ENCODE data around the gene CDH11. TPM values are rescaled to one million over a fixed set of nuclear protein-coding genes. Genes with fewer than 3 reads are reported as not detected.

CDH11 gene
- total and polyA plus RNA-seq, 4 donors: 0.72 to 5.3 (median 1.9) TPM

- Histone ChIP-seq H3K27me3 (ENCODE audit: control insufficient read depth in 4 of 4, insufficient read depth in 4 of 4, low read length in 3 of 4) (no peaks in the 10 kb centered on the region), H3K4me1 (ENCODE audit: control insufficient read depth in 4 of 4, insufficient read depth in 4 of 4, low read length in 3 of 4) (no peaks in the 10 kb centered on the region), H3K9me3 (ENCODE audit: control insufficient read depth in 4 of 4, low read length in 3 of 4) (peaks cover 0 to 3% (median 0%) of the 10 kb centered on the region in 4 donors), H3K27ac (ENCODE audit: low read depth in 1 of 2, low read length in 2 of 2) (no peak overlapping the region), H3K4me3 (ENCODE audit: low read depth in 1 of 3, low read length in 3 of 3) (no peak overlapping the region), H3K9ac (ENCODE audit: low read depth in 1 of 2, low read length in 2 of 2) (no peak overlapping the region), H3K36me3 (ENCODE audit: control insufficient read depth in 4 of 4, insufficient read depth in 3 of 4, low read depth in 1 of 4, low read length in 3 of 4) (no peaks in the 10 kb centered on the region)
- TF ChIP-seq HNF4A (conservative IDR thresholded peaks at IDR 0.05): no peak
- no peak for TF ChIP-seq GABPA (IDR thresholded peaks at IDR 0.05 in 1 of 2, conservative IDR thresholded peaks at IDR 0.05 in 1 of 2)
- no peak for TF ChIP-seq ATF3 (IDR thresholded peaks at IDR 0.05)
- no peak for TF ChIP-seq JUND (IDR thresholded peaks at IDR 0.05)
- TF ChIP-seq EGR1 (IDR thresholded peaks at IDR 0.05; ENCODE audit: low read depth in 2 of 2): no peak
- TF ChIP-seq NR2F2 (IDR thresholded peaks at IDR 0.05): no peak
- TF ChIP-seq MAX (IDR thresholded peaks at IDR 0.05): no peak
- no peak for TF ChIP-seq RAD21 (IDR thresholded peaks at IDR 0.05)
- TF ChIP-seq SP1 (IDR thresholded peaks at IDR 0.05): no peak
- no peak for TF ChIP-seq RXRA (IDR thresholded peaks at IDR 0.05)
- no peak for TF ChIP-seq YY1 (IDR thresholded peaks at IDR 0.05)
- WGBS: 69% methylated on average over 2 of the region's 2 CpGs
- no peak for DNase-seq (ENCODE audit: low spot score)
Measured at GRCh38 chr16:64997751-64998150, 124.1 kb downstream of the CDH11 start.

GRCh38 chr16:64997121-64997520 lies 124.7 kb downstream of the CDH11 start:
- TF ChIP-seq ZBTB33 (IDR thresholded peaks at IDR 0.05): no peak
- no peak for TF ChIP-seq HNF4A (conservative IDR thresholded peaks at IDR 0.05)
- no peak for TF ChIP-seq GABPA (IDR thresholded peaks at IDR 0.05 in 1 of 2, conservative IDR thresholded peaks at IDR 0.05 in 1 of 2)
- no peak for TF ChIP-seq HNF4G (IDR thresholded peaks at IDR 0.05)
- TF ChIP-seq RXRA (IDR thresholded peaks at IDR 0.05): no peak
- no peak for TF ChIP-seq CTCF (IDR thresholded peaks at IDR 0.05; ENCODE audit: low read depth, low read length, missing input control)
- TF ChIP-seq MAX (IDR thresholded peaks at IDR 0.05): no peak
- no peak for TF ChIP-seq REST (IDR thresholded peaks at IDR 0.05)
- no peak for TF ChIP-seq TAF1 (conservative IDR thresholded peaks at IDR 0.05)
- no peak for TF ChIP-seq ATF3 (IDR thresholded peaks at IDR 0.05)
- TF ChIP-seq YY1 (IDR thresholded peaks at IDR 0.05): no peak
- no peak for TF ChIP-seq EGR1 (IDR thresholded peaks at IDR 0.05; ENCODE audit: low read depth in 2 of 2)
- TF ChIP-seq FOXA1 (IDR thresholded peaks at IDR 0.05): no peak
- no peak for TF ChIP-seq SP1 (IDR thresholded peaks at IDR 0.05)
- no peak for TF ChIP-seq NR2F2 (IDR thresholded peaks at IDR 0.05)
- TF ChIP-seq JUND (IDR thresholded peaks at IDR 0.05): no peak
- TF ChIP-seq RAD21 (IDR thresholded peaks at IDR 0.05): no peak
- no peak for TF ChIP-seq FOXA2 (IDR thresholded peaks at IDR 0.05)
- no peaks in the 10 kb centered on the region for H3K36me3 ChIP-seq (ENCODE audit: control insufficient read depth in 4 of 4, insufficient read depth in 3 of 4, low read depth in 1 of 4, low read length in 3 of 4)

More at GRCh38 chr16:64997121-64997520, 124.7 kb downstream of the CDH11 start:
- Histone ChIP-seq H3K9ac (ENCODE audit: low read depth in 1 of 2, low read length in 2 of 2) (no peak overlapping the region), H3K27me3 (ENCODE audit: control insufficient read depth in 4 of 4, insufficient read depth in 4 of 4, low read length in 3 of 4) (no peaks in the 10 kb centered on the region), H3K9me3 (ENCODE audit: control insufficient read depth in 4 of 4, low read length in 3 of 4) (peaks cover 0 to 3% (median 0%) of the 10 kb centered on the region in 4 donors), H3K4me3 (ENCODE audit: low read depth in 1 of 3, low read length in 3 of 3) (no peak overlapping the region), H3K4me1 (ENCODE audit: control insufficient read depth in 4 of 4, insufficient read depth in 4 of 4, low read length in 3 of 4) (no peaks in the 10 kb centered on the region), H3K27ac (ENCODE audit: low read depth in 1 of 2, low read length in 2 of 2) (no peak overlapping the region)
- no peak for DNase-seq (ENCODE audit: low spot score)
- 87% methylated on average over 9 of the region's 9 CpGs for WGBS

Data from liver (tissue), 9 donors.